Activated naive CD4-positive, alpha-beta T cell (primary cell): ENCODE measurements around the gene SGSM2.

Experiments
- DNase-seq, 4 experiments: peaks; one replicate each; lab custom pipeline; 2025; lab: John Stamatoyannopoulos, UW

The SGSM2 gene

DNA sequence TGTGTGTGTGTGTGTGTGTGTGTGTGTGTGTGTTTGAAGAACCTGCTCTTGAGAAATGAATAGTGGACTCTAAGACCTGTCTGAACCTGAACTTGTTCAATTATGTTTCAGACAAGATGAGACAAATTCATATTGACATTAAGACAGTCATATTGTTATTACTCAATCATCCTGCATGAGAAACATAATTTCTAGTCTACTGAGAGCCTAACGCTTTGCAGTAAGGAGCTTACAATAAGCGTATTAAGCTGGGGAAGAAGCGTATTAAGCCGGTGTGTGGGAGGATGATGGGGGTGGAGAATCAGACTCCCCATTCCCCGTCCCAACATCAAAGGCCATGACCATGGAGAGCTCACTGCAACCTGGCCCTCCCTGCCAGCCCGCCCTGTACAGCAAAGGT lies 86.0 kb downstream of the SGSM2 start:
- DNase-seq, result no peak

DNA sequence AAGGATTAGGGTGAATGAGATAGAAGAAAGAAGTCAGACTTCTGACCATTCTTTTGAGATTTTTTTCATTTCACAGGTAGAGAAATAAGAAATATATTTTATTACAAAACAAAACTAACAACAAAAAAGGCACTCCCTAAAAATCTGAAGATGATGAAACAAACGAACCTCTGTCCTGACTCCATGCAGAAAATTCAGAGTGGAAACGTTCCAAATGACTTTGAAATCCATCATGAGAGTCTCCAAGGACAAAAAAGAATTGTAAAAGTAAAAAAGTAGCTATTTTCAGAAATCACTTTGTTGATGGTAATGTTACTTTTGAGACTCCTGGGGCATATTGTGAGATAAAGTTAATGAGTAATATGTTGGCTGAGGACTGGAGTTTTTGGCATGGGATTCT lies 89.9 kb downstream of the SGSM2 start:
- no peak for DNase-seq

GRCh38 chr17:2427910-2428309 lies 90.6 kb downstream of the SGSM2 start:
- DNase-seq, result no peak
